SH-SY5Y (cell line): ENCODE data around the gene RELB.

ENCODE experiments used
- GATA2 ChIP-seq: IDR thresholded peaks from 2 replicates; pipeline ENCODE4 v1.6.1; 2011; ENCODE audit warnings: mild to moderate bottlenecking, low read depth, low read length
- GATA3 ChIP-seq: IDR thresholded peaks from 2 replicates; pipeline ENCODE4 v1.6.1; 2011; ENCODE audit warnings: low read depth, mild to moderate bottlenecking, low read length, moderate library complexity

RELB gene

GRCh38 chr19:45076029-45076850, 75.0 kb downstream of the RELB start, which contains the start of gene ZNF296:
ZNF296 (minus strand) TSS chr19:45076478; CDS start chr19:45076373, 105 bp downstream.
- no peak for TF ChIP-seq GATA2
- TF ChIP-seq GATA3: no peak

- TF ChIP-seq GATA2 (no peak), GATA3 (no peak)
These were observed 75.8 kb downstream of the RELB start for GRCh38 chr19:45076851-45077730.

GRCh38 chr19:45078390-45079062, 77.3 kb downstream of the RELB start:
- TF ChIP-seq GATA2: no peak
- TF ChIP-seq GATA3: no peak

GRCh38 chr19:45079063-45079910, 78.0 kb downstream of the RELB start, which contains the start of gene GEMIN7:
GEMIN7 (plus strand) TSS chr19:45079260; CDS start chr19:45090115, 10,855 bp downstream.
- TF ChIP-seq GATA2: no peak
- no peak for TF ChIP-seq GATA3

- TF ChIP-seq GATA2 (no peak), GATA3 (no peak)
These were observed 78.7 kb downstream of the RELB start for GRCh38 chr19:45079911-45080370.

GRCh38 chr19:45082170-45082569, 80.9 kb downstream of the RELB start:
- TF ChIP-seq GATA3: no peak
- no peak for TF ChIP-seq GATA2

- TF ChIP-seq GATA3 (no peak), GATA2 (no peak)
These were observed 85.2 kb downstream of the RELB start for GRCh38 chr19:45086480-45086879.

GRCh38 chr19:45087531-45087930, 86.3 kb downstream of the RELB start:
- TF ChIP-seq GATA2 (no peak), GATA3 (no peak)
